Measurements from ENCODE around the gene SHC1.

SHC1 gene

DNA sequence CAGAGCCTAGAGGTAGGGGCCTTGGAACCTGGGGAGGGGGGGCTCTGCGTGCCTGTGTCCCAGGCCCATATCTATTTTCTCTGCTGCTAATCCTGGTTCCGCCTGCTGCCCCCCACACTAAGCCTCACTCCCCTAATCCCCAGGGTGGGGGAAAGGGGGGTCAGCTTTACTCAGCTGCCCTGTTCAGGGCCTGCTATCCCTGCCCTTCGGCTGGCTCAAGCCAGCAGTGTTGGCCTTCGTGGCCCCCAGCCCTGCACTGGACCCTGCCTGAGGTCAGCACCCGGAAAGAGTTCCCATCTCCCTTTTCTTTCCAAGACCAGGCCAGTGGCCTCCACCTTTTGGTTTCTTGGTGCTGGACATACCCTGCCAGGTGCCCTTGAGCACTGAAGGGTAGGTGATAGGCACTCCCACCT, 40.5 kb upstream of the SHC1 start:
- H3K27ac ChIP-seq = peak overlapping the region; percentile 100
- TF ChIP-seq, protein P1, sequence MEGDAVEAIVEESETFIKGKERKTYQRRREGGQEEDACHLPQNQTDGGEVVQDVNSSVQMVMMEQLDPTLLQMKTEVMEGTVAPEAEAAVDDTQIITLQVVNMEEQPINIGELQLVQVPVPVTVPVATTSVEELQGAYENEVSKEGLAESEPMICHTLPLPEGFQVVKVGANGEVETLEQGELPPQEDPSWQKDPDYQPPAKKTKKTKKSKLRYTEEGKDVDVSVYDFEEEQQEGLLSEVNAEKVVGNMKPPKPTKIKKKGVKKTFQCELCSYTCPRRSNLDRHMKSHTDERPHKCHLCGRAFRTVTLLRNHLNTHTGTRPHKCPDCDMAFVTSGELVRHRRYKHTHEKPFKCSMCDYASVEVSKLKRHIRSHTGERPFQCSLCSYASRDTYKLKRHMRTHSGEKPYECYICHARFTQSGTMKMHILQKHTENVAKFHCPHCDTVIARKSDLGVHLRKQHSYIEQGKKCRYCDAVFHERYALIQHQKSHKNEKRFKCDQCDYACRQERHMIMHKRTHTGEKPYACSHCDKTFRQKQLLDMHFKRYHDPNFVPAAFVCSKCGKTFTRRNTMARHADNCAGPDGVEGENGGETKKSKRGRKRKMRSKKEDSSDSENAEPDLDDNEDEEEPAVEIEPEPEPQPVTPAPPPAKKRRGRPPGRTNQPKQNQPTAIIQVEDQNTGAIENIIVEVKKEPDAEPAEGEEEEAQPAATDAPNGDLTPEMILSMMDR (conservative IDR thresholded peaks at IDR 0.05) = no peak

DNA sequence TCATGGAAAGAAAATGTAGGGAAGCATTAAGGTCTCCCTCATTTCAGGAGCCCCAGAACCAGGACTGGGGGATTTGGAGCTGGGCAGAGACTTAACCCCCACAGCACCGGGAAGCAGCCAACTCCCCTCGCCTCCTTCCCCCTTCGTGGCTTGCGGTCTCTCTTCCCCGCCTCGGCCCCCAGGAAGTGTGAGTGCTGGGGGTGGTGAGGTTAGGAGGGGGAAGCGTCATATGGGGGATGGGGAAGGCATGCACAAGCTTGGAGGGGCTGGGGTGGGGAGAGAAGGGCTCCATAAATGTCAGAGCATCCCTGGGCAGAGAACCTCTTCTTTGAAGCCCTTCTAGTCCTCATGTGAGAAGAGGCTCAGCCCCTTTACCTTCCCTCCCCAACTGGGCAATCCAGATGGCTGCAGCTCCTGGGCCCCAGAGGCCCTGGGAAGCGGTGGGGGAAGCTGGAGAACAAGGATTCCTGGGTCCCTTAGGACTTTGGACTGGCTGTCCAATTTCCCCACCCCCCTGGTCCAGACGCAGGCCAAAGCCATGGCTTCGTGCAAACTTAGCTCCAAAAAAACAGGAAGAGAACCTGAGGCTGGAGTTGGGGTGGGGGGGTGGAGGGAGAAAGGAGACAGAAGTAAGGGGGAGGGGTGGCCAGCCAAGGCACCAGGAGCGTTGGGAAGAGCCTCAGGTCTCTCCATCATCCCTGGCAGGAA, 39.8 kb upstream of the SHC1 start:
- TF ChIP-seq, protein P1 (conservative IDR thresholded peaks at IDR 0.05) = no peak
- H3K27ac ChIP-seq = peak overlapping the region; percentile 100

DNA sequence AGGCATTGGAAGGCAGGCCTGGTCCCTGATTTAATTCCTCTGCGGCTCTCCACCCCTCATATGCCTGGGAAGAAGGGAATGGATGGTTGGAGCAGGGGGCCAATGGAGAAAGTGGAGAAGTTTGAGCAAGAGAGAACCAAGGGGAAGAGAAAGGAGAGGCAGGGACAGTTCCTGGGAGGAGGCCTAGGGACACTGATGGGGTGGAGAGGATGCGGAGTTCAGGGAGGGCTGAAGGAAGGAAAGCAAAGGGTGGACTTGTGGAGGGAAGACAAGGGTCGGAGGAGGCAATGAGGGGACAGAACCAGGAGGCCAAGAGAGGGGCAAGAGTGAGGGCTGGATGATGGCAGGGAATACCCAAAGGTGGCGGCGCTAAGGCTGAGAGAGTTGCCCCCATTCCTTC, 39.2 kb upstream of the SHC1 start:
- peak overlapping the region; percentile 100 for H3K27ac ChIP-seq
- TF ChIP-seq, protein P1 (conservative IDR thresholded peaks at IDR 0.05) = no peak

DNA sequence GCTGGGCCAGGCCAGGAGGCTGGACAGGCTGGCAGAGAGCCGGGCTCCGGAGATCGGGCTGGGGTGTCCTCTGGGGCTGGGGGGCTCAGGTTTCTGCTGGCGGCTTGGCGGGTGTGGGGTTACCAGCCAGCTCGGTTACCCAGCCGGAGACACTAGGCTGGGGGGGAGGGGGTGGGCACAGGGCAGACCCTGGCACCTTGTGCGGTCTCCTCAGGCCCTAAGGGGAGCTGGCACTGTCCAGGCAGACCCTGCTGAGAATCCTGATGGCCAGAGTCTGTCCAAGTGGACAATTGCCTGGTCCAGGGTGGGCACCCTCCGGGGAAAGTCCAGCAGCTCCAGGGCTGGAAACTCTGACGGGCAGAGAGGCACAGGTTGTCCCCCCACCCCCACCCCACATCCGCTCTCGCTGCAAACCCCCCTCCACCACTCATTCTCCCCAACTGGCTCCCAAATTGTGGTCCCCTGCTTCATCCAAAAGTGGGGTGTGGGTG, 38.7 kb upstream of the SHC1 start:
- H3K27ac ChIP-seq = peak overlapping the region; percentile 100
- TF ChIP-seq, protein P1 (conservative IDR thresholded peaks at IDR 0.05) = no peak

DNA sequence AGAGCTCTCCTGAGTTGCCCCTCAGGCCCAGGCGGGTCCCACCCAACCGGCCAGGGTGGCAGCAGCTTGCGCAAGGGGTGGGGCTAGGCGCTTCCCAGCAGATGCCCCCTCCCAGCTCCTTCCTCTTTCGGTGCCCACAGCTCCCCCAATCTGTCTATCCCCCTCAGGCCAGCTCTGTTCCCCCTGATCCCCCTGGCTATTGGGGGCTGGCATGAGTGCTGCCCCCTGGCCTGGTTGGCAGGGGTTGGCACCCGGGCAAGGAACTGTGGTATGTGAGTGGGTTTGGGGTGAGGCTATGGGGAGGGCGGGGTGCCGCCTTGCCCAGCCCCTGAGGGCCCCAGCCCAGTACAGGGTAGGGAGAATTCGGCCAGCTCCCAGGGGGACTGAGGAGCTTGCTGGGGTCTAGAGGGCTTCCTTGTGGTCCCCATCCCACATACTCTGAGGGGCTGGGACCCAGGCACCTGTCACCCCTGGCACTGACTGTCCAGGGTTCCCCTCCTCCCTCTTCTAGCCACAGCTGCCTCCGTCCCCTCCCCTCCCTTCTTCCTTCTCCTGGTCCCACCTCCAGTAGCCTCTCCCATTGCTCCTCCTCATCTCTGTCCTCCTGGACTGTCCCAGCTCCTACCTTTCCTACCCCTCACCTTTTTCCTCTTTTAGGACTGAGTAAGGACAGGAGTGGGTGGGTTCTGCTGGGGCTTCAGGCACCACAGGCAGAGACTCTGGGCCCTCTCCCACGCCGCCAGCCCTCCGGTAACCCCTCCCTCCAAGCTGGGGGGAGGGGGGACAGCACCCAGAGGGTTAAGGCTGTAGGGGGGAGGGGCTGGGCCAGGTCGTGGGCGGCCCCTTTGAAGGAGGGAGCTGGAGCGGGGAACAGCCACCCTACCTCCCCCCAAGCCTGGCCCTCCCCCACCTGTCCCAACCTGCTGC, 37.7 kb upstream of the SHC1 start:
- TF ChIP-seq, protein P1 (conservative IDR thresholded peaks at IDR 0.05) = no peak
- H3K27ac ChIP-seq = peak overlapping the region; percentile 100

DNA sequence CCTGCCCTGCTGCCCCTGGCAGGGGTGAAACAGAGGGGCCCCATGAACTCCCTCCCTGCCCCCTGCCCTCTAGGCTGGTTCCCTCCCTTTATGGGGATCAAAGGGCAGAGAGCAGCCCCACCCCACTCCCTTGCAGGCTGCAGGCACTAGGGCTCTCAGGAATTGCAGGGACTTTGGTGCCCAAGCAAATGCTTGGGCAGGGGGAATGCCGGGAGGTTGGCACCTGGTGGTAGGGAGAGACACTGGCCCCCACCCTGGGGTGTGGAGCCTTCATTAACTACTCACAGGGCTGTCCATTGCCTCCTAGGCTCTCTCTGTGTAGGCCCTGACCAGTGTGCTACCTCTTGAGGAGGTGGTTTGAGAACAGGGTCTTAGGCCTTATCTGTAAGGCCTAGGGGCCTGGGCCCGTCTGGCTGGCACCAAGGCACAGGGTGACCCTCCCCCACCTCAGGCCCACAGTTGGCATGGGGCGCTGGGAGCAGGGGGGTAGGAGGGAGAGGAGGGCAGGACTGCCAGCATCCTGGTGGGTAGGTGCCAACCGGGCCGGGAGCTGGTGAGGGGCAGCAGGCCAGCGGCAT, 36.8 kb upstream of the SHC1 start:
- TF ChIP-seq, protein P1 (conservative IDR thresholded peaks at IDR 0.05) = no peak
- H3K27ac ChIP-seq = peak overlapping the region; percentile 100

DNA sequence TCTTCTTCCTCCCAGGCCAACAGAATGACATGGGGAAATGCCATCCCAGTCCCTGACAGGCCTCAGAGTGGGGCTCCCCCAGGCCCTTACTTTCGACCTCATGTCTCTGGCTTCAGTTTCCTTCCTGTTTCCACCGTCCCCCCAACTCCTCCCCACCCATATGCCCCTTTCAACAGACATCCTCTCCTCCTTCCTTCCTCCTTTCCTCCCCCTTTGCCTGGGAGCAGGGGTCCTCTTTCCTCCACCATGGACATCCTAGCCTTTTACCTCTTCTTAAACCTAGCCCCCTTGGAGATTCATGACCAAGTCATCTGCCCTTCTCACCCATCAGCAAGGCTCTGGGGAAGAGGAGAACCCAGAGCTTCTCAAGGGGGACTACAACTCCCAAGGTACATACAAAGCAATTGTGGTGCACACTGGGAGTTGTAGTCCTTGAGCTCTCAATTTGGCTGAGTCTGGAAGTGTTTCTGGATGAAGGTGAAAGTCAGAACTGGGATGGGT, 36.1 kb upstream of the SHC1 start:
- TF ChIP-seq, protein P1 (conservative IDR thresholded peaks at IDR 0.05) = no peak
- peak overlapping the region; percentile 100 for H3K27ac ChIP-seq

Measured in VCaP (cell line).